ENCODE data around the gene LIPG.

DNA sequence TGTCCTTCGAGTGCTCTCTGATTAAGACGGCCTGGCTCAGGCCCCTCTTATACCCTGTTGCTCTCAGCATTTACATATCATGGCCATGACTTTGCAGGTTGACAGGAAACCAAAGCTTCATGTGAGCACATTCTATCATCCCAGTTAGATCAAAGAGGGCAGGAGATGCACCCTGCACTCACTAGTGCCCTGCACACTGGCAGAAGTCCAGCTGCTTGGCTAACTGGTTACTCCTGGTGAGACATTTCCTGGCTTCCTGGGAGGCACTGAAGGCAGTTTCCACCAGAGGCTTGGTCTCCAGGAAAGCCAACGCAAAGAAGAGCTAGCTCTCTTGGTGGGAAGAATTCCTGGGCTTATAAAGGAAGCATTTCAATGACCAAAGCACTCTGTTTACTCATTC lies 66.3 kb downstream of the LIPG start:
- TF ChIP-seq EZH2 (IDR thresholded peaks at IDR 0.05): no peak
- TF ChIP-seq POLR2AphosphoS5 (IDR thresholded peaks at IDR 0.05; ENCODE audit: borderline replicate concordance, low read depth, low read length): no peak
- no peak for TF ChIP-seq FOXP2 (optimal IDR thresholded peaks at IDR 0.05; ENCODE audit: control extremely low read depth, extremely low read length, insufficient read depth)
